T1000 (cell line): ENCODE measurements around the gene RANBP9.

Experiments
- DNase-seq: peaks from one replicate; lab custom pipeline; 2025; ENCODE audit warnings: mixed read lengths; lab: John Stamatoyannopoulos, UW

Gene RANBP9

DNA sequence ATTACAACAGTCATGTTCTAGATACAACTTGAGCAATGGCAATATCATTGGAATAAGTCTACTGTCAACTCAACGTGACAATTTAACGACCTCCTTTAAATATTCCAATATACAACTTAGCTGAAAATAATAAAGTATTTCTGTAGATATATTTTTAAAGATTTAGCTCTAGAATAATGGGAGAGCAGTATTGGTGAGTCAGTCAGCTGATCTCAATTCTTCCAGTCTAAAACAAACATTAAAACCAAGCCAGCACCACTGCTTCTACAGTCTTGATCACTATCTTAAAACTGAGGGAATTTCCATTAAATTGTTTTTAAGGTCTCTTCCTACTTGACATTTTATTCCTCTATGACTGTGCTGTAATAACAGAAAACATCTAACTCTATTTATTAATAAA lies 58.3 kb downstream of the RANBP9 start:
- DNase-seq, result no peak

DNA sequence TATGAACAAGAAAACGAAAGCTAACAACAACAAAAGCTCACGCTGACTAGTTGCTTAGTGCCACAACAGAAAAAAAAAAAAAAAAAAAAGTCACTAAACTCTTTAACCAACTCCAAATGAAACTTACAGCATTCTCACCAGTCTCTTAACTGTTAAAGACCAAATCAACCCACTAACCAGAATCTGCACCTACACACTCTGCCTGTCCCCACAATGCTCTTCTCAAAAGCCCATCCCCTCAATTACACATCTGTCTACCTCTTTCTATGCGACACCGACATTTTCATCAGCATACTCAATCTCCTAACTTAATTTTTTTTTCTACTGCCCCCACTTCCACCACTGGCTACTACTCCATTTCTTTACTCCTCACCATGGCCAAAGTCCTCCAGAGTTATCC lies 62.2 kb downstream of the RANBP9 start:
- no peak for DNase-seq

DNA sequence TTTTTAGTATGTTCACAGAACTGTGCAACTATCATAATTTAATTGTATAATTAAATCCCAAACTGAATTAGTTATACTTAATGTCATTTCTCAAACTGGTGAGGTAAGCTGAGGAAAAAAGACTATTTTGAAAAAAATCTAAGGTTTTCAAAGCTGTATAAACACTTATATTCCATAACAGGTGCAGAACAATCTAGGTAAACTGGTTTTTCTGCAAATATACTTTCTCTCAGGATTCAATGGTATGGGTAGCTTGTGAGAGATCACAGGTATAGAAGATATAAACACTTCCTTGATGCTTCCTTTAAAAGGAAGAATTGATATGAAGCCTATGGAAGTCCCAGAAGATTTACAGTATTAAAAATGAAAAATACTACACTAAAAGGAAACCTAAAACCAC lies 62.8 kb downstream of the RANBP9 start:
- DNase-seq, result no peak

DNA sequence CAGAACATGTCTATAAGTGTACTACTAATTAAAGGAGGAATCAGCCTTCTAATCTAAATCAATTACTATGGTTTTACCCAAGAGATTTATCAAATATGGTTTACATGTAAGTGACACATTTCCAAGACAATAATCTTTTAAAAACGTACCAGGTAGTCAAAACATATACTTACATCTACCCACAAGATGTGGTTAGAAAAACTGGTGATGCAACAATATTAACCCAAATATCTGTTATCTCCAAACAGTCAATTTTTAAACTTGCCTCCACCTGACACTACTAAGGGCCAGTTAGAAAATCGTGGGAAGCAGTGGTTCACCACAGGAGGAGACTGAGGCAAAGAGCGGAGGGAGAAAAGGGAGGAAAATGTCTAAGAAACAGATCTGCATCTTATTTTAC lies 68.5 kb downstream of the RANBP9 start:
- no peak for DNase-seq

DNA sequence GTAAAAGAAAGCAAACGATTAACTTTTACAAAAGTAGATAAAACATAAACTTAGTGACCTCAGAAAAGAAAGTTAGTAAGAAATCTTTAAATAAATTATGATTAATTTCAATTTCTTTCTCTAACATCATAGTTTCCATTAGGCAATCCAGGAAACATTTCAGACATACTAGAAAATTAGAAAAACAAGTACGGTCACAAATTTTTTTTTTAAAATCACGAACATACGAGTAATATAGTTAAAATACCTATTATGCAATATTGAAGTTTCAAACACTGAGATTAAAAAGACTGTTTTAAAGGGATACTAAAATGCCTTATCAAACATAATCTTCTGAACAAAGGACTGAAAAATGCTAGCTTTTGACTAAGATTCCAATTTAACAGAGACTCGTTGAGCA lies 70.3 kb downstream of the RANBP9 start:
- no peak for DNase-seq

DNA sequence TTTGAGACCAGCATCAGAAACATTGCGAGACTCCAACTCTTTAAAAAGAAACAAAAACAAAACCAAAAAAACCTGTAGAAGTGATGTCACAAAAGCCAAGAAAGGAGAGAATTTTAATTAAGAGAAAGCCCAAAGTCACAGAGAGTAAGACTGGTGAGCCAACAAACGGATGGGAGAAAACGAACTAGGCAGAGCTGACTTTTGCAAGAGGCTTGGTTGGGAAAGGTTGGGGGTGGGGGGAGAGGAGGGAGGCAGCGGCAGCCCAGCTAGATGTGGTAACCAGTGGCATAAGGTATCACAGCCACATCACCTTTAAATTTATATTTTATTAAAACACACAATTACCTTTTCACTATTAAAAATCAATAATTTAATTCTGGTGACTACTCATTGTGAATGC lies 73.0 kb downstream of the RANBP9 start:
- no peak for DNase-seq

DNA sequence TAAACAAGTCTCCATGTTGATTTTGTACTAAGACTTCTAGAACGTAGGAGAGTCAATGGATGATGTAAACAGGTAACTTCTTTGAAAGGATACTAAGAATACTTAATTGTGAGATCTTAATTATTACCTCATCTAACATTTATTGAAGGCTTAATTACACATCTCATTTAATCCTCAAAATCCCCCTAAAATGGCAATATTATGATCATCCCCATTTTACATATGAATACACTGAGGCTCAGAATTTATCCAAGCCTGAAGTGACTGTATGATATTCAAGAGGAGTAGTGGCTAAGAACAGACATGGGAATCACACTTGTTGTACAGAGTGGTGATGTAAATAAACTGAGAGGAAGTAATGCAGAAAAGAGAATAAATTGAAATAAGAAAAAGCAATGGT lies 73.6 kb downstream of the RANBP9 start:
- DNase-seq, result no peak

DNA sequence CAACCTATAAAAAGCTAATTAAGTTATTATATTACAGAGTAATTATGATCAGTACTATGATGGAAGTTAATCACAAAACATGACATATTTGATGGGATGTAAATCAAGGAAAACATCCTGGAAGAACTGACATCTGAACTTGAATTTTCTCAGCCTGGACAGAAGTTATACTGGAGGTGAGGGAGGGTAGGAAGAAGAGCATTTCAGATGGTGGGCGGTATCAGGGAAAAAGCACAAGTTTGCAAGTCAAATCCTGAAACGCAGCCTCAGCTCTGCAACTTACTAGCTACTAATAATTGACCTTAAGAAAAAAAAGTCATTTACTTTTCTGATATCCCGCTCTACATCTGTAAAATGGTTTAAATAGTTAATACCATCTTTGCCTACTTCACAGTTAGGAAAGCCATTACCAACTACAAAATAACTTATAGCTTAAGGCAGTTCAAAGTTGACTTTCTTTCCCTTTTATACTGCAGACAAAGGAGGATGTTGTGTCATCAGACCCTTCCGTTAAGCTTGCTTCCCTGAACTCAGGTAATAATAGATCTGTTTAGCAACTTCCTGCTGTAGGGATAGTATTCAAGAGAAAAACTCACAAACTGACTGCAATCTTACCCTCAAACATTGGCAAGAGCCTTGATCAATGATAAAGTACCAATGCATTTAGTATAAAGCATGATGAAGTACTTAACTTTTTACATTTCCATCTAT lies 75.5 kb downstream of the RANBP9 start:
- no peak for DNase-seq

DNA sequence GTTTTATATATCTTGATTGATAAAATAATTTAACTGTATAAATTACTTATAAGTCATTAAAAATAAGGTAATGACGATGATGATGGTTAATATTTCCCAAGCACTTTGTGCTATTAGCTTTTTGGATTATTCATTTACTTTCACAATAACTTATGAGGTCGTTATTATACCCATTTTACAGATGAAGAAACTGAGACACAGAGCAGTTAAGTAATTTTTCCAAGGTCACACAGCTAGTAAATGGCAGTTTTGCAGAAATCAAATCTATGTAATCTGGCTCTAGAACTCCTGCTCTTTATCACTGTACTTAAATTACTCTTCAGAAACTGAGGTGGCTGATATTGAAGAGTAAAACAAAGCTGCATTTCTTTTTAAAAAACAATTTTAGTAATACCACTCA lies 78.3 kb downstream of the RANBP9 start:
- no peak for DNase-seq

DNA sequence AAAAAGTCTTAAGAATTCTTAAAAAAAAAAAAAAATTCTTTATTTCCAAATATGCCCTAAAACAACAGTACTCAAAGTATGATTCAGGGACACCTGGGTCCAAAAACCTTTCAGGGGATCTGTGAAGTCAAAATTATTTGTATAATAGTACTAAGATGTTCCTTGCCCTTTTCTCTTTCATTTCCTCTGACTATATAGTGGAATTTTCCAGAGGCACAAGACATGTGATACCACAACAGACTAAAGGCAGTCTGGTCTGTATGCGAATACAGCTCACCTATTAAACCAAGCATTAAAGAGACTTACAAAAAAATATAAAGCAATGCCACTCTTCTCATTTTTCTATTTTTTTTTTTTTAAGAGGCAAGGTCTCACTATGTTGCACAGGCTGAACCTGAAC lies 81.1 kb downstream of the RANBP9 start:
- DNase-seq, result no peak

DNA sequence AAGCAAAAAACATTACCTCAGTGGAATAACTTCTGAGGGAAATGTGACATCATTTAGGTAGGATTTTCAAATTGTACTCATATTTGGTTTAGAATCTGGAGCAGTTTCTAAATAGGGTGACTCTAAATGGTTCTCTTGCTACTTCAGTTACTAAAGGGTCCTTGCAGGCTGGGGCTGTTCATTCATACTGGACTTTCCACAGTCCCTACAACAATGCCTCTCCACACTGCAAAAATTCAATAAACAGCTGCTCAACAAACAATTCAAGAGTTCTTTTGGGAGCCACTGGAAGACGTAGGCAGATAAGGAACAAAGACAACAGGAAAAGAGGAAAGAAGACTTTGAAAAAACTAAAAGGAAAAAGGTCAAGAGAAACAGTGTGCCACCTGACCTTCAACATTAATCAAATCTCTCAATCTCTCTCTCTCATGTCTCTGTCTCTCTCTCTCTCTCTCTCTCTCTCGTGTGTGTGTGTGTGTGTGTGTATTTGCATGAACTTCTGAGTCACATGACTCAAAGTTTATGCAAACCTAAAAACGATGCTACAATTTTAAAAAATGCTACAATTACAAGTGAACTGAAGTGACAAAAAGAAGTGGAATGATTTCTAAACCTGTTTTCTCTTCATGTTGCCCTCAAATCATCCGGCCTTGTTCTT lies 82.0 kb downstream of the RANBP9 start:
- DNase-seq, result no peak

DNA sequence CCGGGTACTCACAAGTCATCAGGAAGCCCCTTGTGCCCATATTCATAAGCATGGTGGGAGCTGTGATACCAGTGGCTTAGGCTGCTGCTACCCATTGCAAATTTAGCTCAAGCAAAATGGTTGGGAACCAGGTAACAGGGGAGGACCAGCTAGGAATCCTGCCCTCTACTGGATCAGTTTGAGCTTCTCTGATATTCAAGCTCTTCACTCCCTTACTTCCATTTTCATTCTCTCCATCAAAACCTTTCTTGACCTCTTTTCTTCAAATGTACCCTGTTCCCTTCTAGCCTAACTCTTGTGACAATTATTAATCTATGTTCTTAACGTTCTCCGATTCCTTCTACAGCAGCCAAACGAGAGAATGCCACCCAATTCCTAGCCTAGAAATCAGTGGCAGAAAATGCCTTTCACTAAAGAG lies 86.8 kb downstream of the RANBP9 start:
- DNase-seq, result no peak

DNA sequence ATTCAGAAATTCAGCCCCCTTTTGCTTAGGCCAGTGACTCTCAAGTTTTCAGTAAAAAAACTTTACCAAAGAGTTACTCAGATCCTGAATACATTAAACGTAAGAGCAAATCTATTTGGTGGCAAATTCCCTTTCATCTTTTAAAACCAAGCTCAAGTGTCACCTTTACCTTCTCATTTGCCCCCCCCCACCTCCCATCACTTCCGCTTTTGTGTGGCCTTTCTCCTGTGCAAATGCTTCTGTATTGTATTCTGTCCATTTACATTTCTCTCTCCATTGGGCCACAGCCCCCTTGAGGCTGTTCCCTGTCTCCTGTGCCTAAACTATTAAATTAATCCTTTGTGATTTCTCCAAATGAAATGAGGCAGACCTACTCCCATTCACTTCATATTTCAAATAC lies 94.6 kb downstream of the RANBP9 start:
- DNase-seq, result no peak

DNA sequence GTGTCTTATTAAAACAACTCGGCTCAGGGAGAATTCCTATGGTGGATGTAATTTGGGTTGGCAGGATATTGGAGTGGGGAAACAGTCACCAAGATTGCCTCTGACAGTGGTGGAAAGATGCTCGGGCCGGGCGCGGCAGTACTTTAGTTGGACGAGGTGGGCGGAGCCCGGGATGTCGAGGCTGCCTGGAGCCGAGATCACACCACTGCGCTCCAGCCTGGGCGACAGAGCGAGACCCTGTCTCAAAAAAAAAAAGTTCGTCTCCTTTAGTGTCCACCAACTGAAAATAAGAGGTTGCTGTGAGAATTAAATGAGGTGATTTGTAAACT lies 95.9 kb downstream of the RANBP9 start:
- DNase-seq, result no peak

DNA sequence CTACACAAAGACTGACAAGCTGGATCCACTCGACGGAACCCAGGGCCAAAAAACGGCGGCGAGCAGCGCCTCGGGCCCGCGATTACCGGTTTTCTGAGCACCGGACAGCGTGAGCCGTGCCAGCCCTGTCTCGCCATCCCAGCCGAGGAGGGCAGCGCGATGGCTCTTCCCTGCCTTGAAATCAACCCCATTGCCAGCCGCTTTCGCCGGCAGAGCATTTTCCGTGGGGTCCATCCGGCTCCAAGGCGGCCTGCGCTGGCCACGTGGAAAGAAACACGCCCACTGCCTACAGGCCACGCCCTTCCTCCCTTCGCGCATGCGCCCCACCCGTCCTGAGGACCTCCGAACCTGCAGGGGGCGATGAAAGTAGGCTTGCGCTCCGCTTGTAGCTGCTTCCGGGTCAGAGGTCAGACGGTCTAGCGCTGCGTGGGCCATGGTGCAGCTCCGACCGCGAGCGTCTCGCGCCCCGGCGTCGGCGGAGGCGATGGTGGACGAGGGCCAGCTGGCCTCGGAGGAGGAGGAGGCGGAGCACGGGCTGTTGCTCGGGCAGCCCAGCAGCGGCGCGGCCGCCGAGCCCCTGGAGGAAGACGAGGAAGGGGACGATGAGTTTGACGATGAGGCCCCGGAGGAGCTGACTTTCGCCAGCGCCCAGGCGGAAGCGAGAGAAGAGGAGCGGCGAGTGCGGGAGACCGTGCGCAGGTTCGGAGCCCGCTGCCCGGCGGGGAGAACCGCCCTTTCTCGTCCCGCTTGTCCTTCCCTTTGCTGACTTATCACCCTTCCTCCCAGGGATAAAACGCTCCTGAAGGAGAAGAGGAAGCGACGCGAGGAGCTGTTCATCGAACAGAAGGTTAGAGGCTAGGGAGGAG lies 96.5 kb downstream of the RANBP9 start, which contains the start of gene NOL7:
Gene NOL7 (plus strand): TSS at position 410 of the 866 bp plus-strand sequence. CDS start 24 bp downstream, at position 434.
- DNase-seq, result peak; percentile 94

DNA sequence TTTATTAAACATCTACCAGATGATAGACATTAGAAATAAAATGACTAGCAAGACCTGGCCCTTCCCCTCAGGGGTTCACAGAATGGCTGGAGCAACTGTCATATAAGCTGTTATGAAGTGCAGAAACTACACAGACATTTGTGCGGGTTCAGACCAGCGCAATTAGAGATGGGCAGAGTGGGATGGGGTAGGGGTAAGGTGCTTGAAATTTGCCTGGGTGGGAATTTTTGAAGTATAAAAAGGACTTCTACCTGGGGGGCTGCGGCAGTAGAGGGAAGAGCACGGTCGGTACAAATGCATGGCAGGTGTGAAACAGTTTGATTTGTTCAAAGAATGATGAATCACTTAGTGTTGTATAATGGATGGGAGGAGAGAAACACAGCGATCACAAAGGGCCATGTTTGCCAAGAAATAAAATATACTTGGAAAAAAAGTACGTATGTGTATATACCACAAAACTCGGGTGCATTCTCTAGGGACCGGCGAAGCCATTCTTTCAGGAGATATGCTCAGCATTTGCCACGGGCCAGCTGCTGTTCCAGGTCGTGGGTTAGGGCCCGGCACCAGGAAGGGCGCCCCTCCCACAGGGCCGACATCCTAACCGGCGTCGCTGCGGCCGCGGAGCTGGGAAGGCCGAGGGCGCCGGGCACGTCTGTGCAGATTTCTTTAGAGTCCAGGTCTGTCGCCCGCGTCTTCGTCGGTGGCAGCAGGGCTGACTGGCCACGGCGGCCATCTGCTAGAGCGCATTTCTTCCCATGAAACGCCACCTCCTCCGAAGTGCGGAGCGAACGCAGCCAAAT lies 97.3 kb downstream of the RANBP9 start:
- DNase-seq, result no peak

DNA sequence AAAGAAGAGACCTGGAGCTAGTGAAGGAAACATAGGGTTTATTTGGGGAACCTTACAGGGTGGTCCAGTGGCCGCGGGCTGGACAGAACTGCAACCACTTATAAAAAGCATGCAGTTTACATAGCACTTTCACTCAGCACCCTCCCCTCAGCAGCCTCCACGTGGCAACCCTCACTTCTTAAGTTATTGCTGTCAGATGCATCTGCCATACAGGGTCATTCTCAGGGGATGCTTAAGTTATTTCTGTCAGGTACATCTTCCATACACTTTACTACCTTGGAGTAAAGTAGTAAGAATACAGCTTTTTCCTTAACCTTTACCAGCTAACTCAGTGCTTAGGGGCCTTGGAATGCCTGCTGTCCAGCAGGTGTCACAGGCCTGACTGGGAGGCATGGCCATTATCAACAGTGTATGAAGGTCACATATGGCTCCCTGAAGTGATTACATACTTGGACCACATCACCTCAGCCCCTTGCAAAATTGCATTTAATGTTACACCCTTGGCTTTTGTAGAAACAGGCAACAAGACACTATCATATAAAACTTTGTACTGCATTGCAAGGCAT lies 98.5 kb downstream of the RANBP9 start:
- no peak for DNase-seq

DNA sequence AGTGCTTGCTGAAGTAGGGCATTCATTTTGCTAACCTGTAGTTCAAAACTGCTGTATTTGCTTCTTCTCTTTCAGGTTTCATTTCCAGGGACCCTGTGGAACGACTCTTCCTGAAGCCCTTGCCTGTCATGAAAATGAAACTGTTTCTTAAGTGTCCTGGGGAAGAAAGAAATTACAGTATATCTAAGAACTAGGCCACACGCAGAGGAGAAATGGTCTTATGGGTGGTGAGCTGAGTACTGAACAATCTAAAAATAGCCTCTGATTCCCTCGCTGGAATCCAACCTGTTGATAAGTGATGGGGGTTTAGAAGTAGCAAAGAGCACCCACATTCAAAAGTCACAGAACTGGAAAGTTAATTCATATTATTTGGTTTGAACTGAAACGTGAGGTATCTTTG lies 99.9 kb downstream of the RANBP9 start:
- DNase-seq, result no peak

DNA sequence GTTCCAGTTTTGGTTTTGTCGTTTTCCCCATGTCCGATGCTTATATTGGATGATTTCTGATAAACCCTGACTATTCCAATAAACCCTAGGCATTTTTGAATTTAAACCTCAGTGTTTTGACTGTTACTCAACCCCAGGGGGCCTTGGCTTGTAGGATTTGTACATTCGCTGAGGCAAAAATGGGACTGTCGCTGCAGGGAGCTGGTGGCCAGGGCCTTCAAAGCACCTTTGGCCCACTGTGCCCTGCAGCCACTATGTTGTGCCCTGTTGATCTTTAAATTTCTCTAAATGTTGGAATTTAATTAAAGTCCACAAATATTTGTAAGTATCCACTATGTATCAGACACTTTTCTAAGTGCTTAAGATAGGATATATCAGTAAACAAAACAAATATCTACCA lies 106.0 kb downstream of the RANBP9 start:
- no peak for DNase-seq

DNA sequence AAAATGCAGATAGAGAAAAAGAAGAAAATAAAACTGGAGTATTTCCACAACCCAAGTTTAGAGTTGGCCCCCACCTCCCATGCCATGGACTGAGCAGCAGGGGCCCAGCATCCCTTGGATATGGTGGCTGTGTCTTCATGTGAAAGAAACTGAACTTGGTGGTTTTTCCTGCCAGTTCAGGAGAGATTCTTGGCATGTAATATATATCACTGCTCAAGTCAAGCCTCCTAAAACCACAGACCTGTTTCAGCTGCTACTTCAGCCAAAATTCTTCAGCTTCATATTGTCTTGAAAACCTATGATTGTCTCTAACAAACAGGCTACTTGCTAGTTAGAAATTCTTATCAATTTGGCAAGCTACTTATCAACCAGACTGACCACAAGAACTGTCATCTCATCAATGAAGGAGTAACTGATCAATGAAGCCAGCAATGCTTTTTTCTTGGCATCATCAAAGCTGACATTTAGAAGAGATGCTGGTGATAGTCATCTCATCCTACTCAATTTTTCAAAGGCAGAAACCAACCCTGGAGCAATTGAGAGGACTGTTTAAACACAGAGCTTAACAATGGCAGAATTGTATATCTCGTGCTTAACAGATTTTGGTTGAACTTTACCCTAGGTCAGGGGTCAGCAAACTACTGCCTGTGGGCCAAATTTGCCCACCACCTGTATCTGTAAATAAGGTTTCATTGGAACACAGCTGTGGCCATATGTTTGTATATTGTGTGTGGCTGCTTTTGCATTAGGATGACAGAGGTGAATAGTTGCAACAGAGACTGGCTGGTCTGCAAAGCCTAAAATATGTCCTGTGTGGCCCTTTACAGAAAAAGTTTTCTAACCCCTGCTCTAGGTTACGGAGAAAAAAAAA lies 106.9 kb downstream of the RANBP9 start:
- DNase-seq, result no peak

DNA sequence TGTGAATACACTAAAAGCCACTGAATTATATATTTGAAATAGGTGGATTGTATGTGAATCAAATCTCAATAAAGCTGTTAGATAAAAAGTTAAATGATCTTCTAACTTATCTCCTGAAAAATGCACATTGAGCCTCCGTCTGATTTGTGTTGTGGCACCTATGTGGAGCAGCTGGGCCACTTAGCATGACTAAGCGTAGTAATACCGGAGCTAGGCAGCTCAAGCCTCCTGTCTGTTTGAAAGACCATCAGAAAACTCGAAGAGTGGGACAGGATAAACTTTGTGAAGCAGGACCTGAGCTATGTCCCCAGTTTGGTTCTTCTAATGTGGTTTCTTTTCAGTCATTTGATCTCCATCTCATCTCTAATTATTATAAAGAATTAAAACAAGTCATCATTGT lies 107.5 kb downstream of the RANBP9 start:
- no peak for DNase-seq
